PFSK-1 (cell line): ENCODE results near the gene MINDY4.

ENCODE experiments used
- FOXP2 ChIP-seq: optimal IDR thresholded peaks from 2 replicates; pipeline ENCODE3; 2011; ENCODE audit warnings: borderline replicate concordance, control low read depth, inconsistent platforms; ENCODE audit not compliant: insufficient read depth; ENCODE audit errors: extremely low read length, extremely low read depth
- POLR2AphosphoS5 ChIP-seq: IDR thresholded peaks from 2 replicates; pipeline ENCODE4 v1.6.1; 2012; ENCODE audit warnings: low read depth, mild to moderate bottlenecking, control low read depth, low read length, moderate library complexity
- REST ChIP-seq, 2 experiments: IDR thresholded peaks; 2 replicates each; pipeline versions ENCODE4 v1.6.1 to v1.8.0; 2011 to 2012; ENCODE audit warnings: low read depth in 2 of 2, low read length in 2 of 2, control low read depth in 1 of 2, inconsistent platforms in 1 of 2, mild to moderate bottlenecking in 1 of 2, moderate library complexity in 1 of 2; ENCODE audit not compliant: insufficient read depth in 1 of 2
- SIN3A ChIP-seq: IDR thresholded peaks from 2 replicates; pipeline ENCODE4 v1.6.1; 2012; ENCODE audit warnings: mild to moderate bottlenecking, low read length, moderate library complexity, borderline replicate concordance; ENCODE audit not compliant: insufficient read depth
- TAF1 ChIP-seq: IDR thresholded peaks from 2 replicates; pipeline ENCODE4 v1.6.1; 2012; ENCODE audit warnings: low read length, control low read depth, borderline replicate concordance; ENCODE audit not compliant: insufficient read depth

Gene MINDY4

GRCh38 chr7:30757342-30757692 lies 13.9 kb upstream of the MINDY4 start:
- TF ChIP-seq POLR2AphosphoS5 (no peak), FOXP2 (no peak), REST (IDR thresholded peaks at IDR 0.05; ENCODE audit: insufficient read depth in 1 of 2, low read depth in 2 of 2, low read length in 2 of 2) (no peak), SIN3A (no peak), TAF1 (no peak)

DNA sequence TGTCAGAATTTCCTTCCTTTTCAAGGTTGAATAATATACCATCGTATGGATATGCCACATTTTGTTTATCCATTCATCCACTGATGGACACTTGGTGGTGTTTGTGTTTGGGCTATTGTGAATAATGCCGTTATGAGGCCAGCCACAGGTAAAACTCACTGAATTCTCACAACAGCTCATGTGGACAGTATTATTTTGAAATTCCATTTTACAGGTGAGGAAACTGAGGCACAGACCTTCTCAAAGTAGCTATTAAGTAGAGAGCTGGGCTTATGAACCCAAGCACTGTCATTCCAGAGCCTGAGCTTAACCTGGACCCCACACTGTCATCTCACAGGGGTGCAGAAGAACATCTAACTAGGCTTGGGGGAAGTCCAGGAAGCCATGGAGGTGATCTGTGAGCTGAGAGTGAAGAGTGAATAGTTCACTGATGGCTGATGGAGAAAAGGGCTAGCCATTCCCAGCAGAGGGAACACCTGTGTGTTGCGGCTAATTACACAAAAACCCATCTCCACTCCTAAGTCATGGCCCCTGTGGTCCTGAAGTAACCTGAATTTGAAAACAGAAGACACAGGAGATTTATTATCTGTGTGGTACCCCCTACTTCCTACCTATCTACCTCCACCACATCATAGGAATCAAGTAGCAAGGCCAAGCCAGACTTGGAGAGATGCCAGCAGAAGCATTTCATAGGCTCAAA lies 10.6 kb upstream of the MINDY4 start:
- TF ChIP-seq REST (IDR thresholded peaks at IDR 0.05; ENCODE audit: insufficient read depth in 1 of 2, low read depth in 2 of 2, low read length in 2 of 2) (no peak), POLR2AphosphoS5 (no peak), SIN3A (no peak), FOXP2 (no peak), TAF1 (no peak)

DNA sequence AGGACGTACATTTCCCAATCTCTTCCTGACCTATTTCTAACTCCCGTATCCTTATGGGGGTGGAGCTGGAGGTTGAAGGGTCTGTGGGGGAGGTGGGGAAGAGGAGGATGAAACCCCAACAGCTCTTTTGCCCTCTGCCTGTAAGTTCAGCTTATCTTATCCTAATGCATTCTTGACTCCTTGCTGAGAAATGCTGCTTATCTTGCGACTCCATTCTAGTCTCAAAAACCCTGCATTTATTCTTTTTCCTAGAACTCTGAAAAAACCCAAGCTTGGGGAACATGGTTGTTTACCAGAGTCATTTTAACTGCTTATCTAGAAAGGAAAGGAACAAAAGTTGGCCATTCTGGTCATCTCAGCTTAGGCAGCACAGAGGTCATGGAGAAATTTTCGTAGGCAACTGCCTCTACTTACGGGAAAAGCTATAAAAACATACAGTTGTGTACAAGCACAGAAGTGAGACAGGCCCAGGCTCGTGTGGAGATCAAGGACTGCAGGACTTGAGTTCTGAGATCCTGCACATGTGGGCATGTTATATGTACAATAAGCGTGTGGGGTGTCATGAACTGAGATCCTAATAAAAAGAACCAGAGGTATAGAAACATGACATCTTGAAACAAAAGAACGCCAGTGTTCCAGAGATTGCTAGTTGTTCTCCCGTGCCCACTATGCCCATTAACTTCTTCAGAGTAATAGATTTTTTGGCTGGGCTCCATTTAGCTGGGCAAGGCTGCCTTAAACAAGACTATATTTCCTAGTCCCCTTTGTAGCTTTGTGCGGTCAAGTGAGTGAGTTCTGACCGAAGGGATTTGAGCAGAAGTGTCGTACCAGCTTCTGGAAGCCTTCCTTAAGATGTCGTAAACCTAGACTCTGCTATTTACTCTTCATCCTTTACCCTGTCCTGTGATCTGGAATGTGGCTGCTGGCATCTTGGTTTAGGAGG lies 9.7 kb upstream of the MINDY4 start:
- no peak for TF ChIP-seq POLR2AphosphoS5
- TF ChIP-seq TAF1 = no peak
- no peak for TF ChIP-seq SIN3A
- TF ChIP-seq REST (IDR thresholded peaks at IDR 0.05; ENCODE audit: insufficient read depth in 1 of 2, low read depth in 2 of 2, low read length in 2 of 2) = no peak
- TF ChIP-seq FOXP2 = no peak

DNA sequence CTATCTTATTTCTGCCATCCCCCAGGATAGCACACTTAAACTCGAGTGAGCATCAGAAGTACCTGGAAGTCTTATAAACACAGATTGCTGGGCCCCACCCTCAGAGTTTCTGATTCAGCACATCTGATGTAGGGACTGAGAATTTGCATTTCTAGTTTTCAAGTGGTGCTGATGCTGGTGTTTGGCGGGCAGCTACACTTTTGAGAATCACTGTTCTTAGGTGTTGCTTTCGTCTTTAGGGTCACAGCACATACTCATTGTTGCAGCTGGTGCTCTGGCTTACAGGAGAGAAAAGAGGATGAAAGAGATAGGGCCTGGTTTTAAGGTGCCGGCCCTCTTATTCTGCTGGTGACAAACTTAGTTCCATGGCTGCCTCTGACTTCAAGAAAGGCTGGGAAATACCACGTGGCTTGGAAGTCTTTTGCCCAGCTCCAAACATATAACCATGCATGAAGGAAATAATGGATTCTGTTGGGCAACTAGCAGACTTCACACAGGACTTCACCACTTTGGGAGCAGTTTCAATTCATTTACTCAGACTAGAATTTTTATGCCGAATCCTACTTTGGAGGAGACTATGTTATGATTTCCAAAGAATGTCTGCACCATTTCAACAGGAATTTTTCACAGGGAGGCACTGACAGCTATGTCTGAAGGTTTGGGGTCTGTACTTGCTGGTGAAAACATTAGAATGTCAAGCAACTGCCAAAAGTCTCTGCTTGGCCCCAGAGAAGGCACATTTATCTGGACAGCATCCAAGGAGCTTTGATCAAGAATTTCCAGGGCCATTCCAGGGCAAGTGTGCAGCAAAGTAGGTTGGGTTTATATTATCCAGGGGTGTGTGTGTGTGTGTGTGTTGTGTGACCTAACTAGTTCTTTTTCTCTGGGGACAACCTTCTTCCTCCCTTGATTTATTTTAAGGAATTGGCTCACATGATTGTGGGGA lies 6.9 kb upstream of the MINDY4 start:
- TF ChIP-seq REST (IDR thresholded peaks at IDR 0.05; ENCODE audit: insufficient read depth in 1 of 2, low read depth in 2 of 2, low read length in 2 of 2) (no peak), SIN3A (no peak), FOXP2 (no peak), TAF1 (no peak), POLR2AphosphoS5 (no peak)
